GM19463 (cell line): Measurements from ENCODE around the gene KATNB1.
"Not testable (repeated sequence)": the region's sequence is repeated elsewhere in the genome, so short reads cannot be mapped to it uniquely, and the experiment has no call there.

Experiments used
- ATAC-seq: cut with Tn5 transposase; IDR thresholded peaks from one replicate; pipeline ENCODE4 v1.9.1; 2021; ENCODE audit warnings: mild to moderate bottlenecking, moderate library complexity; ENCODE audit not compliant: unreplicated experiment

The KATNB1 gene

GRCh38 chr16:57700781-57701551 lies 34.6 kb upstream of the KATNB1 start:
- no peak for ATAC-seq

- ATAC-seq: no peak
These were observed 33.7 kb upstream of the KATNB1 start for GRCh38 chr16:57701759-57702371.

- ATAC-seq: no peak
These were observed 32.1 kb upstream of the KATNB1 start for GRCh38 chr16:57703416-57704010.

GRCh38 chr16:57704011-57704904 lies 31.3 kb upstream of the KATNB1 start:
- no peak for ATAC-seq

GRCh38 chr16:57704905-57705852 lies 30.4 kb upstream of the KATNB1 start:
- no peak for ATAC-seq

GRCh38 chr16:57706717-57707116 lies 28.9 kb upstream of the KATNB1 start:
- no peak for ATAC-seq

- no peak for ATAC-seq
These were observed 28.2 kb upstream of the KATNB1 start for GRCh38 chr16:57707331-57707730.

- ATAC-seq: no peak
These were observed 27.4 kb upstream of the KATNB1 start for GRCh38 chr16:57708168-57708567.

GRCh38 chr16:57709663-57710062 lies 25.9 kb upstream of the KATNB1 start:
- no peak for ATAC-seq

- ATAC-seq: no peak
These were observed 24.2 kb upstream of the KATNB1 start for GRCh38 chr16:57711346-57711745.

GRCh38 chr16:57711993-57712392 lies 23.6 kb upstream of the KATNB1 start:
- ATAC-seq: no peak

GRCh38 chr16:57712569-57712968 lies 23.0 kb upstream of the KATNB1 start:
- not testable (repeated sequence) for ATAC-seq

GRCh38 chr16:57713596-57713995 lies 22.0 kb upstream of the KATNB1 start:
- no peak for ATAC-seq

- ATAC-seq: no peak
These were observed 21.5 kb upstream of the KATNB1 start for GRCh38 chr16:57714047-57714446.

GRCh38 chr16:57720142-57720575 lies 15.4 kb upstream of the KATNB1 start:
- no peak for ATAC-seq

- no peak for ATAC-seq
These were observed 14.0 kb upstream of the KATNB1 start for GRCh38 chr16:57721356-57722209.

GRCh38 chr16:57722210-57722499 lies 13.4 kb upstream of the KATNB1 start:
- ATAC-seq: no peak

GRCh38 chr16:57722651-57723050 lies 12.9 kb upstream of the KATNB1 start:
- ATAC-seq: no peak

GRCh38 chr16:57723170-57723569 lies 12.4 kb upstream of the KATNB1 start:
- no peak for ATAC-seq
